ENCODE measurements around the gene PDE4D.
"Not testable (repeated sequence)": the region's sequence is repeated elsewhere in the genome, so short reads cannot be mapped to it uniquely, and the experiment has no call there.

PDE4D gene

GRCh38 chr5:59600153-59600552 lies 293.4 kb downstream of the PDE4D start:
- DNase-seq, result no peak

DNA sequence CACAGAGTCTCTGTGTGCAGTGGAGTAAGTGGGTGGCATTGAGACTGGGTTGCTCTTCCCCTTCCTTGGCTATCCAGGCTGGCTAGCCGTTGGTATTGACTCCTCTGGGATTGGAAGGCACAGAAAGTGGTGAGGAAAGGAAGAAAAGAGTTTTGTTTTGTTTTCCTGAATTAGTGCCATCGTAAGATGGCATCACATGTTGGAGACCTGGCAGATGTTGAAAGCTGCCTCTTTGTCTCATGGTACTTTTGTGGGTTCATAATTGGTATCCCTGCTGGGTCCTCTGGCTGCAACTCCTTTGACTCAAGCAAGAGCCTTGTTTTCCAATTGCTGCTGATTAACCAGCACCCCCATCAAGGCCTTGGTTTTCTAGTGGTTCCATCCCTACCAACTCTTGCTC lies 293.8 kb downstream of the PDE4D start:
- no peak for DNase-seq

- no peak for DNase-seq
These were observed 295.0 kb downstream of the PDE4D start for GRCh38 chr5:59598547-59598874.

DNA sequence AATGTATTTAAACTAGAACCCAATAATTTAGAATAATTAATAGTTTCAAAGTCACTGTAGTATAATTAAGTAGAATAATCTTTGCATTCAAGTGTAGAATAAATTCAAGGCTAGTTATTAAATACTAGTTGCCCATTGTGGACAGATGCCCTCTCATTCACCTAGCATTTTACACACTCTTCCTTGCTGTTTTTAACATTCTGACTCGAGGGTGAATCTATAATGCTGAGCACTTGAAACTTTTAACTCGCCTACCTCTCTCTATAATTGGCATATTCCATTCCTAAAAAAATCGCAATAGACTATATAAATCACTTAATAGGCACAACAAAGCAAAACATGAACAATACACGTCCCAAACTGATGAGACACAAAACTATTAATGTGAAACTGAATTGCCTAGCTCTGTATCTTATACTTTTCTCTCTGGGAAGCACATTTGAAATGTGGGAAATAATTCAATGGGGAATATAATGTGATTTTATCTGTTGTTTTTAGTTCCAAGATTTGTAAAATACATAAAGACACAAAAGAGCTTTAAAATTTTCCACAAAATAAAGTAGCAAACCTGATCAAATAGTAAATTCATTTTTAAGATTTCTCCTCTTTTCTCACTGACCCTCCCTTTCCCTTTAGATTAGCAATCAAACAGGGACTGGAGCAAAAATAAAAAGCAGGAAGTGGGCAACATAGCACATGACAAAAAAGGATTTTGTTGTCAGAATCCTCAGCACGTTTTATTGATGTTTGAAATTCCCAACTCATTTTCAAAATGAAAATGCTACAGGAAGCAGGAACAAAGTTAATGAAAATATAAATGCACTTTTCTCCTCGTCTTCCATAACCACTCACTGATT lies 295.6 kb downstream of the PDE4D start:
- DNase-seq, result no peak

- DNase-seq, result no peak
These were observed 296.8 kb downstream of the PDE4D start for GRCh38 chr5:59596586-59597350.

DNA sequence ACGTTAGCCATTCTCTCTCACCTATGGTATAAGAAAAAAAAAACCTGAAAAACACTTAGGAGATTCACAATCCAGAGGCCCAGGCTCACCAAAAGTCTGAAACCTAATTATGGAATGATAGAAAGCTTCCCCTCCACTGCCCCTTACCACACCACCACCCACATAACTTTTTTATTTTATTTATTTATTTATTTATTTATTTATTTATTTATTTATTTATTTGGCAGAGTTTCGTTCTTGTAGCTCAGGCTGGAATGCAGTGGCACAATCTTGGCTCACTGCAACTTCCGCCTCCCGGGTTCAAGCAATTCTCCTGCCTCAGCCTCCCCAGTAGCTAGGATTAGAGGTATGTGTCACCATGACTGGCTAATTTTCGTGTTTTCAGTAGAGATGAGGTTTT lies 299.4 kb downstream of the PDE4D start:
- not testable (repeated sequence) for DNase-seq

- DNase-seq, result no peak
These were observed 300.0 kb downstream of the PDE4D start for GRCh38 chr5:59593439-59594007.

DNA sequence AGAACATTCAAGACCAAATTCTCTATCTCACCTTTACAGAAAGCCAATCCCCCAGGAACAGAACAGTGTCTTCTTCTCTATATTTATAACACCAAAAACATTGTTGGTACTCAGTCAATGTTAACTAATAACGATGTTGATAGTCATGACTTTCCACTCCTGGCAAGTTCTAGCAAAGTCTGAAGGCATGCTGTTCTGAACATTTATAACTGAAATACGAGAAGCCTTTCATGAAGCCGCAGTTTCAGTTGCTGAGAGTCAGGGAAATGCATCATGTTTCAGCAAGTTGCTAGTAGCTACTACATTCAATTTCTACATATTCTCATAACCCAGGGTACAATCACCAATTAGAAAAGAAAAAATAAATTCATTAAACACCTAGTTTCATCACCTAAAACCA lies 301.4 kb downstream of the PDE4D start:
- DNase-seq, result no peak

- no peak for DNase-seq
These were observed 302.4 kb downstream of the PDE4D start for GRCh38 chr5:59591162-59591561.

- DNase-seq, result no peak
These were observed 304.6 kb downstream of the PDE4D start for GRCh38 chr5:59588922-59589321.

DNA sequence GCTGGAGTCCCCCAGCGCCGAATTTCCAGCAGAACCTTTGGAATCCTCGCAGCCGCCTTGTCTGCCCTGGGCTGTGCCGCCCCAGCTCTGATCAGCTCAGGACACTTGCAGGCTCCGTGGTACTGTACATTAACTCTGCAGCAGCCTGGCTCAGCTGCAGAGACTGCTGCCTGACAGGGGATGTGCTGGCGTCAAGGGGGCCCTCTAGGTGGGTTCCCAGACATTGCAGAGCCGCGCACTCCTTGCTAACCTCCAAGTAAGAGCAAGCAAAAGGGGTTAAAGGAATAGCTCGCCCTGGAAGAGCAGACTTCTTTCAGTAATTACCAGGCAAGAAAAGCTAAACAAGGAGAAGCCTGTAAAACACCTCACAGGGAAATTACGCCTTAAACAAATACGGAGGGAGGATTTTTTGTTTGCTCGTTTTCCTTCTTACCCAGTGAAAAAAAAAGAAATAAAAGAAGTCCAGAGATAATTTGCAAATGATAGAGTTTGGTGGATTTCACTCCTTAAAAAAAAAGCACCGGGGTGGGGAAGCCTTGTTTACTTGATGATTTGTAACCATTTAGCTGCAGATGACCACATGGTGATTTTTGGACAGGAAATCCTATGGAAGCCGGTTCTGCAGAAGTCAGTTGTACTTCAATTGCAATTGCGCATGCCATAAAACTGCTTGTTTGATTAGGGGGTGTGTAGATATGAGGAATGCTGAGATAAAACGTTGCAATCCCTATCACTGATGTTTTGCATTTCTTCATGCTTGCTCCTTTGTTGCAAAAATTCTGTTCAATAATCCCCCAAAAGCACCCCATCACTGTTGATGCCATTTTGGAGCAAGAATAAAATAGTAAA lies 305.8 kb downstream of the PDE4D start:
- peak; percentile 41 for DNase-seq

DNA sequence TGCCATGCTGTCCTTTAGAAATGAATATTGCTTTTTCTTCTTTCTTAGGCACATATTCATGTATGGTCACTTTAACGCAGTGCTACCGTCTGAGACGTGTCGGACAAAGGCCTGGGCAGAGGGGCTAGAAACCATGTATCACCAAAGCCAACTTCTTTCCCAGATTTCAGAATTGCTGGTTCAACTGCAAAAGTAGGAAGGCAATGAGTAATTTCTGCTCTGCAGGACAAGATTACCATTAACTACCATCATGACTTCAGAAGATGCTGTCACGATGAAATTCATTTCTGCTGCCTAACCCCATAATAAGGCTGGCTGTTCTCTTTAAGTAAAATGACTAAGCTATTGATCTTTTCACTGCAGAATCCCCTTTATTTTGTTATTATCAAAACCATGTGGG lies 306.7 kb downstream of the PDE4D start:
- DNase-seq, result no peak

GRCh38 chr5:59584858-59585846 lies 308.4 kb downstream of the PDE4D start:
- DNase-seq, result no peak

GRCh38 chr5:59583810-59584562 lies 309.5 kb downstream of the PDE4D start:
- no peak for DNase-seq

GRCh38 chr5:59583151-59583809 lies 310.2 kb downstream of the PDE4D start:
- no peak for DNase-seq

DNA sequence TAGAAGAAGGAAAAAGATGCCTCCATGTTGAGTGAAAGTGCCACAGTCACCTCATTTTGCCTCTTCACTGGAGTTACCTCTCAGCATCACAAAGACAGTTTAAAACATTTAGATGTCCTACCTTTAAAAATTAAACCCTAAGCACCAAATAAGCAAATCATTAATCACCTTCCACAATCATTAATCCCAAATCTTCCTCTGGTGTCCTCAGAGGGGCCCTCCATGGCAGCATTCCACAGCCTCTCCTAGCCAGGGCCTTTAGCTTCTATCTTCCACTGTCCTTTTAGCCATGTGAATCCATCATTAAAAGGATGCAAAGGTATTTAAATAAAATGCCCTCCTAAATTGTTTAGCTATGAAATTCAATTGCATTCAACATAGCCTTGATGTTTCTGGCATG lies 310.8 kb downstream of the PDE4D start:
- DNase-seq, result no peak

GRCh38 chr5:59579824-59580167 lies 313.7 kb downstream of the PDE4D start:
- no peak for DNase-seq

DNA sequence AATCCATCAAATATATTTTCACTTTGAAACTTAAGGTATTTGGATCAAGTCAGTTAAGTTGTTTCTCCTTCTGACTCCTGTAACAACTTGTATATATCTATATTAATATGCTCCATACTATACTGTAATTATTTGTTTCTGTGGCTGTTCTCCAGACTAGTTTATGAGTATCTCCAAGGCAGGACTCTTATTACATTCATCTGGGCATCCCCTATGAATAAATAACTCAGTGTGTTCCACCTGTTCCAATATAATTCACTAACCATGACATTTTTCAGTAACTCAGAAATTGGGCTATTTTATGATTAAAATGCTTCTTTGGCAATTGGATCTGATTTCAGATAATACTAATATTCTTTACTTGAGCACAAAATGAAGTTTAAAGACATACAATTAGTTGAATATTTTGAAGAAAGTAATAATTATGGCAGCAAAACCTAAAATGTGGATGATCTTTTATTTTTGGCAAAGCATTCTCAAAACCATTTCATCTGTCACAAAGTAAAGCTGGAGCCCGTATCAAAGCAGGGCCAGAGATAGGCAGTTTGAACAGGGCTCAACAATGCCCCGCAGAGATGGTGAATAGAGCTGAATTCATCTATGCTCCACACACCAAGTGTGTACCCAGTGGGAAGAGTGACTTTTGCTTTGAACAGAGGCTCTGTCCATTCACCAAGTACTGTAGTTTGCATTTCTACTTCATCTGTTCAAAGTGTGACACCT lies 314.3 kb downstream of the PDE4D start:
- no peak for DNase-seq

DNA sequence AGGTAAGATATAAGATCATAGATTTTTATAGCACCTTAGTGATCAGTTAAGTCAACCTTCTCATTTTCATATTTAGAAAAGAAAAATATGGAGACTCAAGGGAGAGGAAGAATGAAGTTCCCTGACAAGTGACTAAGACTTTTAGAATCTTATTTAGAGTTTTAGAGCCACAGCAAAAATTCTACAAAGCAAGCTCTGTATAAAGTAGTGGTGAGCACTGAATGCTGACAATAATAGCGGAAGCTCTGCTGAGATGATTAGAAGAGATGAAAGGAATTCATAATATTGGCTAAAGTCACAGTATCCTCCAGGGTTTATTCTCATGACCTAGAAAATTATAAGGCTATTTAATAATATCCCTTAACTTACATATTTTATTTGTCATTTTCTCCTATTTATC lies 316.0 kb downstream of the PDE4D start:
- DNase-seq, result no peak
